GM23248 (cell line): ENCODE data around the gene ZNF445.

ENCODE experiments used
- EZH2 ChIP-seq: fragments of 200-600 bp; sonication (generic); IDR thresholded peaks from 2 replicates; pipeline ENCODE4 v1.6.1; 2018; ENCODE audit warnings: antibody characterized with exemption, mild to moderate bottlenecking; ENCODE audit not compliant: insufficient read depth, poor library complexity, severe bottlenecking
- EZH2phosphoT487 ChIP-seq: fragments of 200-600 bp; sonication (generic); IDR thresholded peaks from 2 replicates; pipeline ENCODE4 v1.6.1; 2018; ENCODE audit warnings: antibody characterized with exemption, moderate library complexity, mild to moderate bottlenecking, low read depth; ENCODE audit not compliant: insufficient read depth

DNA sequence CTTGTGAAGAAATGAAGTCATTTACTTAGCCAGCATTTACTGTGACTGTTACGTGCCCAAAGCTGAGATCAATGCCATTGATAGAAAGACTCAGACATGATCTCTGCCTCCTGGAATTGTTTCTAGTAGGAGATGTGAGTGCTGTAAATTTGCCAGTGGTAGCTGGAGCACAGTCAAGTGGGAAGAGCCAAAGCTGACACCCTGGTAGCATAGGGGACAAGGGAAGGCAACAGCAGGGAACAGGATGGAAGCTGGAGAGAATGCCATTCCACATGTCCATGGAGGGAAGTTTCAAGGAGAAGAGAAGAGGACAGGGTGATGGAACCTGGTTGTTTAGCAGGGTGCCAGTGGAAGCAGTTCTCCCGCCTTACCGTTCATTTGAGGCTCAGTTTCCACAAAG, 74.9 kb downstream of the ZNF445 start:
- TF ChIP-seq EZH2phosphoT487 = no peak
- TF ChIP-seq EZH2 = no peak
